ENCODE results near the gene SPARCL1. TPM values are rescaled to one million over a fixed set of nuclear protein-coding genes. Genes with fewer than 3 reads are reported as not detected.

Gene SPARCL1
- total and polyA plus RNA-seq, 2 experiments from 2014 or later = 1.5 to 2.4 TPM

- Histone ChIP-seq H3K36me3 (ENCODE audit: insufficient read depth) (no peaks in the 10 kb centered on the region), H3K4me2 (no peak overlapping the region), H3K27me3 (ENCODE audit: insufficient read depth) (no peaks in the 10 kb centered on the region), H3K27ac (ENCODE audit: low read depth) (no peak overlapping the region), H3F3A (replicated peaks; ENCODE audit: low read depth) (no peaks in the 10 kb centered on the region), H3K79me2 (replicated peaks; ENCODE audit: insufficient read depth) (no peaks in the 10 kb centered on the region), H3K9me2 (ENCODE audit: insufficient read depth) (no peaks in the 10 kb centered on the region), H2AFZ (peak overlapping the region; percentile 80), H4K20me1 (replicated peaks; ENCODE audit: insufficient read depth) (no peaks in the 10 kb centered on the region), H3K4me3 (no peak overlapping the region), H3K4me1 (ENCODE audit: insufficient read depth) (peaks cover 7% of the 10 kb centered on the region; the same call in 1 of the 2 replicates)
- H3K4me1 Mint-ChIP-seq = peaks cover 3% of the 10 kb centered on the region; the same call in 1 of the 3 replicates
- H3K9me3 Mint-ChIP-seq = no peaks in the 10 kb centered on the region
- TF ChIP-seq POLR2AphosphoS5 (IDR thresholded peaks at IDR 0.05; ENCODE audit: low read depth) (no peak), ZNF331 (CRISPR knock-in tag; IDR thresholded peaks at IDR 0.05; ENCODE audit: low read depth) (no peak), NANOG (IDR thresholded peaks at IDR 0.05; ENCODE audit: borderline replicate concordance) (no peak), ZNF114 (CRISPR knock-in tag; IDR thresholded peaks at IDR 0.05) (no peak), JUNB (IDR thresholded peaks at IDR 0.05; ENCODE audit: unreplicated experiment) (no peak), REST (IDR thresholded peaks at IDR 0.05; ENCODE audit: unreplicated experiment) (no peak), EZH2 (IDR thresholded peaks at IDR 0.05; ENCODE audit: low read depth, unreplicated experiment) (no peak), EZH2phosphoT487 (IDR thresholded peaks at IDR 0.05; ENCODE audit: unreplicated experiment) (no peak), CREB1 (CRISPR knock-in tag; IDR thresholded peaks at IDR 0.05; ENCODE audit: low read depth) (no peak), ETS1 (IDR thresholded peaks at IDR 0.05) (no peak), STAT1 (IDR thresholded peaks at IDR 0.05; ENCODE audit: unreplicated experiment) (no peak)
- TF ChIP-seq, protein P1, sequence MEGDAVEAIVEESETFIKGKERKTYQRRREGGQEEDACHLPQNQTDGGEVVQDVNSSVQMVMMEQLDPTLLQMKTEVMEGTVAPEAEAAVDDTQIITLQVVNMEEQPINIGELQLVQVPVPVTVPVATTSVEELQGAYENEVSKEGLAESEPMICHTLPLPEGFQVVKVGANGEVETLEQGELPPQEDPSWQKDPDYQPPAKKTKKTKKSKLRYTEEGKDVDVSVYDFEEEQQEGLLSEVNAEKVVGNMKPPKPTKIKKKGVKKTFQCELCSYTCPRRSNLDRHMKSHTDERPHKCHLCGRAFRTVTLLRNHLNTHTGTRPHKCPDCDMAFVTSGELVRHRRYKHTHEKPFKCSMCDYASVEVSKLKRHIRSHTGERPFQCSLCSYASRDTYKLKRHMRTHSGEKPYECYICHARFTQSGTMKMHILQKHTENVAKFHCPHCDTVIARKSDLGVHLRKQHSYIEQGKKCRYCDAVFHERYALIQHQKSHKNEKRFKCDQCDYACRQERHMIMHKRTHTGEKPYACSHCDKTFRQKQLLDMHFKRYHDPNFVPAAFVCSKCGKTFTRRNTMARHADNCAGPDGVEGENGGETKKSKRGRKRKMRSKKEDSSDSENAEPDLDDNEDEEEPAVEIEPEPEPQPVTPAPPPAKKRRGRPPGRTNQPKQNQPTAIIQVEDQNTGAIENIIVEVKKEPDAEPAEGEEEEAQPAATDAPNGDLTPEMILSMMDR (conservative IDR thresholded peaks at IDR 0.05; ENCODE audit: low read depth in 2 of 2) = no peak
- TF ChIP-seq, protein P2, sequence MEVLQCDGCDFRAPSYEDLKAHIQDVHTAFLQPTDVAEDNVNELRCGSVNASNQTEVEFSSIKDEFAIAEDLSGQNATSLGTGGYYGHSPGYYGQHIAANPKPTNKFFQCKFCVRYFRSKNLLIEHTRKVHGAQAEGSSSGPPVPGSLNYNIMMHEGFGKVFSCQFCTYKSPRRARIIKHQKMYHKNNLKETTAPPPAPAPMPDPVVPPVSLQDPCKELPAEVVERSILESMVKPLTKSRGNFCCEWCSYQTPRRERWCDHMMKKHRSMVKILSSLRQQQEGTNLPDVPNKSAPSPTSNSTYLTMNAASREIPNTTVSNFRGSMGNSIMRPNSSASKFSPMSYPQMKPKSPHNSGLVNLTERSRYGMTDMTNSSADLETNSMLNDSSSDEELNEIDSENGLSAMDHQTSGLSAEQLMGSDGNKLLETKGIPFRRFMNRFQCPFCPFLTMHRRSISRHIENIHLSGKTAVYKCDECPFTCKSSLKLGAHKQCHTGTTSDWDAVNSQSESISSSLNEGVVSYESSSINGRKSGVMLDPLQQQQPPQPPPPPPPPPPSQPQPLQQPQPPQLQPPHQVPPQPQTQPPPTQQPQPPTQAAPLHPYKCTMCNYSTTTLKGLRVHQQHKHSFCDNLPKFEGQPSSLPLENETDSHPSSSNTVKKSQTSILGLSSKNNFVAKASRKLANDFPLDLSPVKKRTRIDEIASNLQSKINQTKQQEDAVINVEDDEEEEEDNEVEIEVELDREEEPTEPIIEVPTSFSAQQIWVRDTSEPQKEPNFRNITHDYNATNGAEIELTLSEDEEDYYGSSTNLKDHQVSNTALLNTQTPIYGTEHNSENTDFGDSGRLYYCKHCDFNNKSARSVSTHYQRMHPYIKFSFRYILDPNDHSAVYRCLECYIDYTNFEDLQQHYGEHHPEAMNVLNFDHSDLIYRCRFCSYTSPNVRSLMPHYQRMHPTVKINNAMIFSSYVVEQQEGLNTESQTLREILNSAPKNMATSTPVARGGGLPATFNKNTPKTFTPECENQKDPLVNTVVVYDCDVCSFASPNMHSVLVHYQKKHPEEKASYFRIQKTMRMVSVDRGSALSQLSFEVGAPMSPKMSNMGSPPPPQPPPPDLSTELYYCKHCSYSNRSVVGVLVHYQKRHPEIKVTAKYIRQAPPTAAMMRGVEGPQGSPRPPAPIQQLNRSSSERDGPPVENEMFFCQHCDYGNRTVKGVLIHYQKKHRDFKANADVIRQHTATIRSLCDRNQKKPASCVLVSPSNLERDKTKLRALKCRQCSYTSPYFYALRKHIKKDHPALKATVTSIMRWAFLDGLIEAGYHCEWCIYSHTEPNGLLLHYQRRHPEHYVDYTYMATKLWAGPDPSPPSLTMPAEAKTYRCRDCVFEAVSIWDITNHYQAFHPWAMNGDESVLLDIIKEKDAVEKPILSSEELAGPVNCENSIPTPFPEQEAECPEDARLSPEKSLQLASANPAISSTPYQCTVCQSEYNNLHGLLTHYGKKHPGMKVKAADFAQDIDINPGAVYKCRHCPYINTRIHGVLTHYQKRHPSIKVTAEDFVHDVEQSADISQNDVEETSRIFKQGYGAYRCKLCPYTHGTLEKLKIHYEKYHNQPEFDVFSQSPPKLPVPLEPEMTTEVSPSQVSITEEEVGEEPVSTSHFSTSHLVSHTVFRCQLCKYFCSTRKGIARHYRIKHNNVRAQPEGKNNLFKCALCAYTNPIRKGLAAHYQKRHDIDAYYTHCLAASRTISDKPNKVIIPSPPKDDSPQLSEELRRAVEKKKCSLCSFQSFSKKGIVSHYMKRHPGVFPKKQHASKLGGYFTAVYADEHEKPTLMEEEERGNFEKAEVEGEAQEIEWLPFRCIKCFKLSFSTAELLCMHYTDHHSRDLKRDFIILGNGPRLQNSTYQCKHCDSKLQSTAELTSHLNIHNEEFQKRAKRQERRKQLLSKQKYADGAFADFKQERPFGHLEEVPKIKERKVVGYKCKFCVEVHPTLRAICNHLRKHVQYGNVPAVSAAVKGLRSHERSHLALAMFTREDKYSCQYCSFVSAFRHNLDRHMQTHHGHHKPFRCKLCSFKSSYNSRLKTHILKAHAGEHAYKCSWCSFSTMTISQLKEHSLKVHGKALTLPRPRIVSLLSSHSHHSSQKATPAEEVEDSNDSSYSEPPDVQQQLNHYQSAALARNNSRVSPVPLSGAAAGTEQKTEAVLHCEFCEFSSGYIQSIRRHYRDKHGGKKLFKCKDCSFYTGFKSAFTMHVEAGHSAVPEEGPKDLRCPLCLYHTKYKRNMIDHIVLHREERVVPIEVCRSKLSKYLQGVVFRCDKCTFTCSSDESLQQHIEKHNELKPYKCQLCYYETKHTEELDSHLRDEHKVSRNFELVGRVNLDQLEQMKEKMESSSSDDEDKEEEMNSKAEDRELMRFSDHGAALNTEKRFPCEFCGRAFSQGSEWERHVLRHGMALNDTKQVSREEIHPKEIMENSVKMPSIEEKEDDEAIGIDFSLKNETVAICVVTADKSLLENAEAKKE (CRISPR knock-in tag; IDR thresholded peaks at IDR 0.05) = no peak
- peaks cover 3% of the 10 kb centered on the region for H3K27me3 Mint-ChIP-seq (ENCODE audit: insufficient read depth, low read depth, poor library complexity)
- H3K36me3 Mint-ChIP-seq (ENCODE audit: low read depth) = no peaks in the 10 kb centered on the region
- ATAC-seq (no peak), DNase-seq (ENCODE audit: low spot score) (no peak)
- H3K4me3 Mint-ChIP-seq = no peak overlapping the region
- no peak overlapping the region for H3K27ac Mint-ChIP-seq
These were observed 37.1 kb upstream of the SPARCL1 start for GRCh38 chr4:87566276-87566675.
